Retinal pigment epithelial cell (primary cell): ENCODE data around the gene UBE2L6.
A peak's percentile ranks its signal among the peaks of the same experiment; 100 is the strongest.

Experiments
- DNase-seq: peaks from one replicate; pipeline ENCODE4 v3.0.0-alpha.2; 2010; ENCODE audit warnings: low read depth
- H3K4me3 ChIP-seq: 2 replicates; pipeline ENCODE4 v1.5.1; 2011; ENCODE audit warnings: mild to moderate bottlenecking, low read length, control low read depth, moderate library complexity
- CTCF ChIP-seq: conservative IDR thresholded peaks from 2 replicates; pipeline ENCODE4 v1.5.1; 2011; ENCODE audit warnings: low read depth, low read length, control low read depth, inconsistent platforms

UBE2L6 gene

GRCh38 chr11:57516061-57516443 is 51.4 kb downstream of the UBE2L6 start:
- peak overlapping the region; percentile 68 for H3K4me3 ChIP-seq
- no peak for TF ChIP-seq CTCF
- DNase-seq: no peak

- peak; percentile 3 for TF ChIP-seq CTCF
- no peak for DNase-seq
- peak within 1 kb of the TSS; percentile 68 for H3K4me3 ChIP-seq
These were observed 52.0 kb downstream of the UBE2L6 start, which contains the start of gene SLC43A1 for GRCh38 chr11:57515332-57516060. Gene SLC43A1, minus strand, starts transcription at chr11:57515702. Its CDS starts 1,591 bp downstream, at chr11:57514111.

- H3K4me3 ChIP-seq: peak overlapping the region; percentile 68
- TF ChIP-seq CTCF: no peak
- no peak for DNase-seq
These were observed 52.7 kb downstream of the UBE2L6 start for GRCh38 chr11:57514538-57515331.

- no peak for DNase-seq
- no peak for TF ChIP-seq CTCF
- H3K4me3 ChIP-seq: peak overlapping the region; percentile 68
These were observed 53.4 kb downstream of the UBE2L6 start for GRCh38 chr11:57513911-57514537.

GRCh38 chr11:57513452-57513795 is 54.0 kb downstream of the UBE2L6 start:
- H3K4me3 ChIP-seq: no peak overlapping the region
- DNase-seq: no peak
- TF ChIP-seq CTCF: no peak

- no peak overlapping the region for H3K4me3 ChIP-seq
- DNase-seq: no peak
- TF ChIP-seq CTCF: no peak
These were observed 54.6 kb downstream of the UBE2L6 start for GRCh38 chr11:57512646-57513451.
